ENCODE measurements around the gene NUP188.
"Not testable (repeated sequence)": the region's sequence is repeated elsewhere in the genome, so short reads cannot be mapped to it uniquely, and the experiment has no call there.

Gene NUP188

DNA sequence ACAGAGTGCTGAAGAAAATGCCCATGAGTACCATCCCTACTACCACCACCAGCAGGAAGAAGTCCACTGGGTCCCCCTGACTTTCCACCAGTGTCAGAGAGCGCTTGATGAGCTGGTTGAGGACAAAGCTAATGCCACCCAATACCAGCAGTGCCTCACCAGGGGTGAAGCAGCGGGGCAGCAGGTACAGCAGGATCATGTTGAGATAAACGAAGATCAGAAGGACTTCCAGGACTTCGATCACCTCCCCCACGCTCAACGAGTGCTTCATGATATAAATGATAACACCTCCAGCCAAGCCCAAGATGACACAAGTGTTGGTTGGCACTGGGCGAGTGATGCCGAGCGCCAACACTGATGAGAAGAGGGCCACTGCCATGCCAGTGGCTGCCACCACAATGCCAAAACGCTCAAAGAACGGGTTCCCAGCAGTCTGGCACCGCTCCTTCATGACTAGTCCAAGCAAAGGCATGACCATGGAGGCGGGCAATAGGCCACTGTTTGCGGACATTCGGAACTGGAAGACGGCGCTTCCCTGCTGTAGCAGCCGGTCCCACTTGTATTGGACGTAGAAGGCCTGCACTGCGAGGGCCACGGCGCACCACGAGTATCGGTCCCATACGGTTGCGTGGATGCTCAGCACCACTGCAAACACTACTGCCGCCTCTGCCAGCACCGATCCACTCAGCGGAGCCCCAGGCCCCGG lies 775 bp upstream of the NUP188 start:
- DNase-seq: peak; percentile 76

DNA sequence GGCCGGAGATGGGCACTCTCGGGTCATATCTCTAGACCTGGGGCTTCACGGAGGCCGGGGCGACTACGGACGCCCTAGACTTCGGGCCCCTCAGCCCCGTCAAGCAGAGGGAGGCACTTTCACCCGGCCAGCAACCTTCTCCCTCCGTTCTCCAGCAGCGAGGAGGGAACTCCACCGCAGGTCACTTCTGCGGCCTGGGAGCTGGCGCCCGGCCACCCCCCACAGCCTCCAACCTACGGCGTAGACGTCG lies 297 bp upstream of the NUP188 start:
- DNase-seq: no peak

DNA sequence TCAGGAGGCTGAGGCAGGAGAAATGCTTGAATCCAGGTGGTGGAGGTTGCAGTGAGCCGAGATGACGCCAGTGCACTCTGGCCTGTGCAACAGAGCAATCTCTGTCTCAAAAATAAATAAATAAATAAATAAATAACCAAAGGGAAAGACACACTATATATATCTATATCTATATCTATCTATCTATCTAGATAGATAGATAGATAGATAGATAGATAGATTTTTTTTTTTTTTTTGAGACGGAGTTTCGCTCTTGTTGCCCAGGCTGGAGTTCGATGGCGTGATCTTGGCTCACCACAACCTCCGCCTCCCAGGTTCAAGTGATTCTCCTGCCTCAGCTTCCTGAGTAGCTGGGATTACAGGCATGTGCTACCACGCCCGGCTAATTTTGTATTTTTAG lies 13.9 kb downstream of the NUP188 start:
- not testable (repeated sequence) for DNase-seq

DNA sequence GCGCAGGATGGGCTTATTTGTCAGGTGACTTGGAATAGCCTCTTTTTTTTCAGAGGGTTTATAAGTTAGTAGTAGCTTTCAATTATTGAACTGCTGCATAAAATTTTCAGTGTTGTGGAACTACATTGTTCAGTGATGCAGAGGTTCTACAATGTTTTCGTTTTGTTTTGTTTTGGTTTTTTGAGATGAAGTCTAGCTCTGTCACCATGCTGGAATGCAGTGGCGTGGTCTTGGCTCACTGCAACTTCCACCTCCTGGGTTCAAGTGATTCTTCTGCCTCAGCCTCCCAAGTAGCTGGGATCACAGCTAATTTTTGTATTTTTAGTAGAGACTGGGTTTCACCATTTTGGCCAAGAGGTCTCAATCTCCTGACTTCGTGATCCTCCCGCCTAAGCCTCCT lies 22.0 kb downstream of the NUP188 start:
- DNase-seq: no peak

DNA sequence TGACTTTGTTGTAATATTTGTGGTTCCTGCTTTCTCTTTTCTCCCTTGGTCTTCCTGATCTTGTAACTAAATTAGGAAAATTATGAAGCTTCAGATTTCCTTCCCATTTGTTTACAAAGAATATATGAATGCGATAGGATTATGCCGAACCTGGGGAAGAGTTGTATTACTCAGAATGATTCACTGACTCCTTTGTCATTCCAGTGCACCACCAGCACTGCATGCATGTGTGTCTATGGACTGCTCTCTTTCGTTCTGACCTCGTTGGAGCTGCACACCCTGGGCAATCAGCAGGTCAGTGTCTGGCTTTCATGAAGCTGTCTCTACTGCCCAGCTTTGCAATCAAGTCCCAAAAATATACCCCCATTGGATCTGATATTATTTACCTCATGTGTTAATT lies 25.5 kb downstream of the NUP188 start:
- no peak for DNase-seq

DNA sequence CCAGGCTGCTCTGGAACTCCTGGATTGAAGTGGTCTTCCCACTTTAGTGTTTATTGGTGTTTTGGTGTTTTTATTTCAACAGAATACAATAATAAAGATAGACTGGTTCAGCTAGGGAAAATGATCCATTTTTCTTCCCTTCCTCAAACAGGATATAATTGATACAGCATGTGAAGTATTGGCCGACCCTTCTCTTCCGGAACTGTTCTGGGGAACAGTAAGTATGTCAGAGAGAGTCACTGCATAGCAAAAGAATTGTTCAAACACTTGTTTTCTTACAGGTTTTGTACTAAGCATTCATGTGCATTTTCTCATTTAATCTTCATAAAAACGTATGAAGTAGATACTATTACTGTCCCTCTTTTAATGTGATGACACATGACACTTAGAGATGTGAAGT lies 31.6 kb downstream of the NUP188 start:
- no peak for DNase-seq

DNA sequence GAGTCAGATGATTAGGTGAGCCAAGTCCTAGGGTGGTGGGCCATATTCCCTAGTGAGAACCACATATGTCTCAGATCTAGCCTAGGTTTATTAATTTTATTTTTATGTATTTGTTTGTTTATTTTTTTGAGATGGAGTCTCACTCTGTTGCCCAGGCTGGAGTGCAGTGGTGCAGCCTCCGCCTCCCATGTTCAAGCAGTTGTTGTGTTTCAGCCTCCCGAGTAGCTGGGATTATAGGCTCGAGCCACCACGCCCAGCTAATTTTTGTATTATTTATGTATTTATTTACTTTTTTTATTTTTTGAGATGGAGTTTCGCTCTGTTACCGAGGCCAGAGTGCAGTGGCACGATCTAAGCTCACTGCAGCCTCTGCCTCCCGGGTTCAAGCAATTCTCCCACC lies 36.0 kb downstream of the NUP188 start:
- no peak for DNase-seq

DNA sequence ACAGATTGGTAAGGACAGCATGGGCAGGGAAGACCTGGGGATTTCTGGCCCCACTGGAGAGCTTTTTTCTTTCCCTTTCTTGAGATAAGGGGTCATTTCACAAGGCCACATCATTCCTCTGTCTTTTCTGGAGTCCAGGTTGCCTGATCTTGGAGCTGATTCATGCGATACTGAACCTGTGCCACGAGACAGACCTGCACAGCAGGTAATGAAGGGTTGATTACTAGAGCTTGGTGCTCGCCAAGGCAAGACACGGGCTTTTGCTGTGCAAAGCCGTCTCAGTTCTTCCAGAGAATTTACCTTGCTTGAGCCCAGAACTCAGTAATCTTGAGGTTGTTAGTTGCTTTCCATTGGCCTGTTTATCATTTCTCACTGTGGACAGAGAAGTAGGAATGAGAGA lies 39.2 kb downstream of the NUP188 start:
- DNase-seq: peak; percentile 27

DNA sequence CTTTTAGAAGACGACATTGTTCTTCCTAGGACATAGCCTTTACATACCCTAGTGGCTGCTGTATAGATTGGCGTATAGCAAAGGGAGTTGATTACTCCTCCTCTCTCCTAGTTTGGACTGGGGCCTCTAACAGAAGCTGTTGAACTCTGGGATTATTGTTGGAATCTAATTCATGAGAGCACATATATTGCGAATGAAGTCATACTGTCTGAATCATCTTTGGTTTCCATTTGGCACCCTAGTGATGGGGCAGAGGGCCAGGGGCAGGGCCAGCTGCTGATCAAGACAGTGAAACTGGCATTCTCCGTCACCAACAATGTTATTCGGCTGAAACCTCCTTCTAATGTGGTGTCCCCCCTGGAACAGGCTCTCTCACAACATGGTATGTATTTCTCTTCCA lies 40.3 kb downstream of the NUP188 start:
- no peak for DNase-seq

DNA sequence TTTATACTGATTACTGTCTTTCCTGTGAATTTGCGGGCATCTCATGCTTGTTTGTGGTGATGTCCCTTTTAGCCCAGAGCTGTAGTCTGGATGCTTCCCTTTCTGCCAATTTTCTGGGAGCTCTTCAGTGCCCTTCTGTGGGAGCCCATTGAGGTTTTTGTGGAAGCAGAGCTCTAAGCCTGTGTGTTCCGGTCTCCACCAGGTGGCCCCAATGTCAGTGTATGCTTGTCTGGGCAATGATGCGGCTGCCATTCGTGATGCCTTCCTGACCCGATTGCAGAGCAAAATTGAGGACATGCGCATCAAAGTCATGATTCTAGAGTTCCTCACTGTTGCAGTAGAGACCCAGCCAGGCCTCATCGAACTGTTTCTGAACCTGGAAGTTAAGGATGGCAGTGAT lies 45.5 kb downstream of the NUP188 start:
- no peak for DNase-seq

DNA sequence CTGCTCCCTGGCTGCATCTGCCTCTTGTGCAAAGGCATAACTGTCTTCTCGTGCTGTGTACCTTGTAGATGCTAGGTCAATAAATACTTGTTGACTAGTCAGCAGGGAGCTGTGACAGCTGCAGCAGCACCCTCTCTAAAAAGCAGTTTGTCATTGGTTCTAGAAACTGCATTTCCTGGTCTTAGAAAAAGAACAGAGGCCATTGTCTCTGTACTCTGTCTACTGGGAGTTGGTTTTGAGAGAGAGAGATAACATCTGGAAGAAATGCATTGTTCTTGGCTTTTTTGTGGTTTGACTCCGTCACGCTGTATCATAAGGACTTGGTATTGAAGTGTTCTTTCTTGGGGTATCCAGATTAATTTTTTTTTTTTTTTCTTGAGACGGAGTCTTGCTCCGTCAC lies 48.3 kb downstream of the NUP188 start:
- DNase-seq: no peak

DNA sequence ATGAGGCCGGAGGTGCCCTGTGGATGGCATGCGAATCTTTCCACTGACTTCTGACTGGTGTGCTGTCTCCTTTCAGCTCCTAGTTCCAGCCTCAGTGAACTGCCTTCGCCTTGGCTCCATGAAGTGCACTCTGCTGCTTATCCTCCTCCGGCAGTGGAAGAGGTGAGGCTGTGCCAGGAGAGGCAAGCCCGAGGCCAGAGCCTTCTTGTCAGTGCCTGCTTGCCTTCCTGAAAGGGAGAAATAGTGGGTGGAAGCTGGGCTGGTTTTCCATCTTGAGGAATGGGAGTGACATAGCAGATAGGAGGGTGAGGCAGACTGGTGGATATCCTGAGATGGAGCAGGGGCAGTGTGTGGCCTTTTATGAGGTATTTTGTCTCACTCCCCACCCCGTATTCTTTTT lies 51.0 kb downstream of the NUP188 start:
- no peak for DNase-seq

DNA sequence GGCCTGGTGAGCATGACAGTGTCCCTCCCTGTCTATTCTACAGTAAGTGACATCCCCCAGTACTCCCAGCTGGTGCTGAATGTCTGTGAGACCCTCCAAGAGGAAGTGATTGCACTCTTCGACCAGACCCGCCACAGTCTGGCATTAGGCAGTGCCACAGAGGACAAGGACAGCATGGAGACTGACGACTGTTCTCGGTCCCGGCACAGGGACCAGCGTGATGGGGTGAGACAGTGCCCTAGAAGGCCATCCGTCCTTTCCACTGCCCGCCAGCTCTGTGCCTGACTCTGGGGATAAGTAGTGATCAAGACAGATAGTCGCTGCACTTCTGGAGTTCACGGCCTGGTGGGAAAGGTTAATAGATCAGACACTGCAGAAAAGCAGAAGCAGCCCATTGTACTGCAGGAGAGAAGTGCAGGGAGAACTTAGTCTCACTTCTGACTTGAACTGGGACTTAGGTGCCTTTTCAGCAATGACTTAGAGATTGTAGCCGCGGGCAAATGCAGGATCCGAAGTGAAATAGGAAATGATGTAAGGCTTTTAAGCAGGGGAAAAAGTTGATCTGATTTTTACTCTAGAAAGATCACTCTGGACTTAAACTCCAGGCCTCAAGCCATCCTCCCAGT lies 52.2 kb downstream of the NUP188 start:
- peak; percentile 30 for DNase-seq

DNA sequence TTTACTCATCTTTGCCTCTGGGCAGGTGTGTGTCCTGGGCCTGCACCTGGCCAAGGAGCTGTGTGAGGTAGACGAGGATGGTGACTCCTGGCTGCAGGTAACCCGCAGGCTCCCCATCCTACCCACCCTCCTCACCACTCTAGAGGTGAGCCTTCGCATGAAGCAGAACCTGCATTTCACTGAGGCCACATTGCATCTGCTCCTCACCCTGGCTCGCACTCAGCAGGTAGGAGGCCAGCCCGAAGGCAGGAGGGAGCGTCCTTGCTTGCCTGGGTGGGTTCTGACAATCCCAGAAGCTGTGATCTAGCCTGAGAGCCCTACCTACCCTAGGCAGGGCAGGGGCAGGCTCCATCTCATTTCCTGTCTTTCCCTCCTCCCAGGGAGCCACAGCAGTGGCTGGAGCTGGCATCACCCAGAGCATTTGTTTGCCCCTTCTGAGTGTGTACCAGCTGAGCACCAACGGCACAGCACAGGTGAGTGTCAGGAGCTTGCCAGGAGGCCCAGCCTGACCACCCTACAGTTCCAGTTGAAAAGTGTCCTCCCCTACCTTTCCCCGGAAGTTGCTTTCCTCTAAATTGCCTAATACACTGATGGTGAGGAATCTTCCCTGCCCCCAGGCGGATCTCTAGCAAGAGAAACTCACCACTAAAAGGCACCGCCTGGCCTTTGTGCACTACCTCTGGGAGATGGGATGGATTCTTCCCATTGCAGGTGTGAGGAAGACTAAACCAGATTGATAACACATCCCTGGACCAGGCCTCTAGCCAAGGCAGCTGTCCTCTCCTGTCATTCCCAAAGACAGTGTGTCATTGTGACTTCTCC lies 54.2 kb downstream of the NUP188 start:
- peak; percentile 36 for DNase-seq

DNA sequence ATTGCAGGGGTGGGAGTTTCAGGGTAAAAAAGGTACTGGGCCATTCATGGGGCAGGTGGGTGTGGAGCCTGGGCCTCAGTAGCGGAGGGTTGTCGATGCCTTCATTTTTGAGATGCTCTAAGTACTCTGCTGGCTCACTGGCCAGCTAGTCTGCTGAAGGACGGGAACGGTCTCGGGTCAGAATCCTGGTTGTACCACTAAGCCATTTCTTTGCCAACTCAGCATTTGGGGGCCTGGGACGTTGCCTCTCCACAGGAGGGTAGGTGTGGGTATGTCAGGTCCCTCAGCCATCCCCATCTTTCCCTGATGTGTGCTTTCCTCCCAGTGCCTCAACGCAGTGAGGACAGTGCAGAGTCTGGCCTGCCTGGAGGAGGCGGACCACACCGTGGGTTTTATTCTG lies 55.5 kb downstream of the NUP188 start:
- DNase-seq: peak; percentile 58

DNA sequence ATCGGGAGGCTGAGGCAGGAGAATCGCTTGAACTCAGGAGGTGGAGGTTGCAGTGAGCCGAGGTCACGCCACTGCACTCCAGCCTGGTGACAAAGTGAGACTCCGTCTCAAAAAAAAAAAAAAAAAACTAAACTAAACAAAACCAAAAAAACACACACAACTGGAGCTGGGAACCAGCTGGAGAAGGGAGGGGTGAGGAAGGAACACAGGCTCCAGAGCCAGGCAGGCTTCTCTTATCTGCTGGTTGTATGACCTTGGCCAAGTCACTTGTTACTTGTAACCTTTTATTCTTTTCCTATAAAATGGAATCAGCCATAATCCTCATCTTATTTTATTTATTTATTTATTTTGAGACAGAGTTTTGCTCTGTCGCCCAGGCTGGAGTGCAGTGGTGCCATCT lies 56.7 kb downstream of the NUP188 start:
- not testable (repeated sequence) for DNase-seq

DNA sequence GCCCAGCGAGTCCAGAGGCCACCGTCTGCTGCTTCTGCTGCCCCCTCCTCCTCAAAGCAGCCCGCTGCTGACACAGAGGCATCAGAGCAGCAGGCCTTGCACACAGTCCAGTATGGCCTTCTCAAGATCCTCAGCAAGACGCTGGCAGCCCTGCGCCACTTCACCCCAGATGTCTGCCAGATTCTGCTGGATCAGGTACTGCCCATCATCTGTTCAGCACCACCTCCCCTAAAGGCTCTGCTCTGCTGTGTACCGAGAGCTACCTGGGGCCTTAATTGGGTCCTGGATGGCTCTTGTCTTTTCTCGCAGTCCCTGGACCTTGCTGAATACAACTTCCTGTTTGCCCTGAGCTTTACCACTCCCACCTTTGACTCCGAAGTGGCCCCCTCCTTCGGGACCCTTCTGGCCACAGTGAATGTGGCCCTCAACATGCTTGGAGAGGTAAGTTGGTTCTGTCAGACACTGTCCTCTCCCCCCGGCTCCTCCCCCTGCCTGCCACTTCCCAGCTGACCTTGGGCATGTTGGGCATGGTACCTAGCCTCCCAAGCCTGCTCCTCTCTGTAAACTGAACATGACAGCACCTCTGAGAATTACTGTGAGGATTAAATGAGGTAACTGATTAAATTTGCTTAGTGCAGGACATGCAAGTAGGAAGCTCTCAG lies 58.0 kb downstream of the NUP188 start:
- no peak for DNase-seq

DNA sequence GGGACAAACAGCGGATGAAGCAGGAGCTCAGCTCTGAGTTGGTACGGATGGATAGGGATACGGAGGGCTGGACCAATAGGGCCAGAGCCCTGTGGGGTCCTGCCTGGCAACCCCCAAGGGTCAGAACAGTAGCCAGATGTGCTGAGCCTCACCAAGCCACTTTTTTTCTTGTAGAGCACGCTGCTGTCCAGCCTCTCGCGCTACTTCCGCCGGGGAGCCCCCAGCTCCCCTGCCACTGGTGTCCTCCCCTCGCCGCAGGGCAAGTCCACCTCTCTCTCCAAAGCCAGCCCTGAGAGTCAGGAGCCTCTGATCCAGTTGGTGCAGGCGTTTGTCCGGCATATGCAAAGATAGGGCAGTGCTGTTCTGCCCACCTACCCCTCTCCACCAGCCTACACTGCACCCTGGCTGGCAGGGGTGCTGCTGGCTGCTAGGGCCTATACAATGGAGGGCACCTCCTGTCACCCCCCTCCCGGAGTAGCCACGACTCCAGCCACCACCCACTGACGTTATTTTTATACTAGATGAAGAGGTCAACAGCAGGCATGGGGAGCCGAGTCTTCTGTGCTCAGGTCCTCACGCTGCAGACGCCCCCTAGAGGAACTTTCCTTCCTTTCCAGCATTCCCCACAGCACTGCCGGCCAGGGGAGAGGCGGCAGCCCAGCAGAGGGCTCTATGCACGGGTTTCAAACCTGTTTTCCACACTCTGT lies 59.0 kb downstream of the NUP188 start:
- DNase-seq: peak; percentile 74

DNA sequence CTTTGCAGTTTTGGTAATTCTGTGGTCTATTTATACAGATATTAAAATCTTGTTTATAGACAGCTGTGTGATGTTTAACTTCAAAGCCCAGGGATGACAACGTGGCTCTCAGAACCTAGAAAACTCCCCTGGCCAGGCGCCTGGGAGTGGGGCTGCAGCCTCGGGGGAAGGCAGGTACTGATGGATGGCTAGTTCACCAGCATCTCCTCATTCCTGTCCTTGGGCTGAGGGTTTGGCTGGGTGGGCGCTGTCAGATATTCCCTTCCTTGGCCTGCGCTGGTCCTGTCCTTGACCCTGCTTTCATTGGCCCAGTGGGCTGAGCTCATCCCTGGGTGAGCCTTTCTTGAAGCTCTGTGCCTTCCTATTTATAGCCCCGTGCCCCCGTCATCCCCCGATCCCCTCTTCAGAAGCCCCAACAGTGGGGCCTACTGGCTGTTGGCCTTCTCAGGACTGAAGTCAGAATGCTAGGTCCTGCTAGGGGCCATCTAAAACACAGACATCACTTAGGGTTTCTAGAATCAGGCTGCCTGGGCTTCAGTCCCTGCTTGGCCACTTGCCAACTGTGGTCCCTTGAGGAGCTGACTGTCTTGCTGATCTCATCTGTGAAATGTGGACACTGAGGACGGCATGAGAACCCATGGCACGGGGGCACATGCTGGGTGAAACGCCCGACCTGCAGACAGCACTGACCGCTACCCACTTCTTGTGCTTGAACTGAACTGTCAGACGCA lies 59.7 kb downstream of the NUP188 start:
- DNase-seq: no peak

DNA sequence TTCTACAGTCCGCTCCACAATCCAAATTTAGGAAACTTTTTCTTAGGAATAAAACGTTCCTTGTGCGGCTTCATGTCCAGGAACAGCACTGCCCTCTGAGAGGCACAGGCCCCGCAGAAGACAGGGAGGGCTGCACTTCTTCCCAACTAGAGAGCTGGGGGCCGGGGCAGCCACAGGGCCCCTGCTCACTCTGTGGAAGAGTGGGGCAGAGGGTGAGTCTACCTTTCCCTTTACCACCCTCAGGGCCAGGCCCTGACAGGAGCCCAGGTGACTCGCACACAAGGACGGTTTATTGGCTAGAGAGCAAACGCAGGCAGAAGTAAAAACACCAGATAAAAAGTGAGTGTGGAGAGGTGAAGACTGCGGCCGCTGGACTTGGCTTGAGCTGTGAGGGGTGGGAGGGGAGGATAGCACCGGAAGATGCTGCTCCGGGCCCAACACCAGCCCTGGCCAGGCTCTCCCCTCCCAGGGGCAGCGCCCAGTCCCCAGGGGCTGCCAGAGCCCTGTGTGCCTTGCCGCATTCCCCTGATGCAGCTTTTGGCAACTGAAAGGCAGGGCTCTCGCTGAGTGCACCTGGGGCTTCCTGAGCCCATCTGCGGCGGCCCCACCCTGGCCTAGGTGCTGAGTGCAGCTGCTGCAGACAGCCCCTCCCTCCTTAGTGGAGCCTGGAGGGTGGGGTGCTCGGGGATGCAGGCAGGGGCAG lies 60.4 kb downstream of the NUP188 start:
- DNase-seq: no peak

DNA sequence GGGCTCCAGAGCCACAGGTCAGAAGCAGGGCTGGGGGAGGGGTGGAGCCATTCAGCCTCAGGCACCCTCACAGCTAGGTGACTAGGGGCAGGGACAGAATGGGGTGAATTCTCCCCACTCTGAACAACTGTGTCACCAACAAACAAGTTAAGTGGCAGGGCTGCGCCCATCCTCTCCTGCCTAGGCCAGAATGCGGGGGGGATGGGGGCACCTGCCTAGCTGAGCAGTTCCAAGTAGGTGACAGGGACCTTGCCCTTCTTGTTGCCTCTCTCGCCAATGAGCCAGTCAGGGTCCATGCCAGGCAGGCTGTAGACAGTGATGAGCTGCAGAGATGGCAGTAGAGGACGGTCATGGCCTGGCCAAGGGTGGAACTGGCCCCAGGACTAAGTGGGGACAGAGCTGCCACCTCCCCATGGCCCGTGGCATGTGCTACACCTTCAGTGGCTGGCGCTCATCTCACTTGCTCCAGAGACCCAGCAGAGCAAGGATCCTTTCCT lies 61.0 kb downstream of the NUP188 start:
- no peak for DNase-seq

All from activated effector memory CD4-positive, alpha-beta T cell treated with anti-CD3 and anti-CD28 coated beads, Interleukin-2, amount 50 U/mL, for 16 hours (primary cell).